IgD-negative memory B cell (primary cell): ENCODE results near the gene PSME1. TPM values are rescaled to one million over a fixed set of nuclear protein-coding genes. Genes with fewer than 3 reads are reported as not detected.
"Not testable (repeated sequence)": the region's sequence is repeated elsewhere in the genome, so short reads cannot be mapped to it uniquely, and the experiment has no call there.

Experiments
- H3K27ac Mint-ChIP-seq, 3 donors: one replicate each; pipeline ENCODE4 v1.8.0; 2020 to 2022; ENCODE audit warnings: mild to moderate bottlenecking in 3 of 3, mixed read lengths in 3 of 3, moderate library complexity in 1 of 3
- H3K27me3 Mint-ChIP-seq: one replicate; pipeline ENCODE4 v1.8.0; 2021; ENCODE audit warnings: mixed read lengths
- H3K36me3 Mint-ChIP-seq: one replicate; pipeline ENCODE4 v1.8.0; 2020; ENCODE audit warnings: mild to moderate bottlenecking, mixed read lengths
- H3K4me1 Mint-ChIP-seq, 3 donors: one replicate each; pipeline ENCODE4 v1.8.0; 2020 to 2022; ENCODE audit warnings: mixed read lengths in 3 of 3, mild to moderate bottlenecking in 1 of 3
- H3K4me3 Mint-ChIP-seq, 4 donors: one replicate each; pipeline ENCODE4 v1.8.0; 2020 to 2022; ENCODE audit warnings: mild to moderate bottlenecking in 4 of 4, mixed read lengths in 4 of 4, moderate library complexity in 3 of 4
- H3K9me3 Mint-ChIP-seq, 3 donors: one replicate each; pipeline ENCODE4 v1.8.0; 2020 to 2021; ENCODE audit warnings: mixed read lengths in 3 of 3, mild to moderate bottlenecking in 1 of 3
- polyA plus RNA-seq: library from polyadenylated mRNA; unstranded; fragments of 300-500 nt; fragmentation: Illumina TruSeq; gene quantifications from one replicate; pipeline ENCODE4 v1.2.3, GENCODE V29; 2021

The PSME1 gene
- polyA plus RNA-seq, 1 donor from 2014 or later: 804 TPM

- H3K36me3 Mint-ChIP-seq: peaks cover 2% of the 10 kb centered on the region
- peaks cover 10 to 17% (median 11%) of the 10 kb centered on the region in 3 donors for H3K4me1 Mint-ChIP-seq
- H3K4me3 Mint-ChIP-seq: peak overlapping the region in 1 of 4 donors; percentile 24
- H3K27me3 Mint-ChIP-seq: no peaks in the 10 kb centered on the region
- H3K27ac Mint-ChIP-seq: no peak overlapping the region
- no peaks in the 10 kb centered on the region for H3K9me3 Mint-ChIP-seq
Measured at GRCh38 chr14:24098927-24099813, 36.8 kb upstream of the PSME1 start.

- H3K4me3 Mint-ChIP-seq: peak overlapping the region in 1 of 4 donors; percentile 24
- peaks cover 9 to 10% (median 10%) of the 10 kb centered on the region in 3 donors for H3K4me1 Mint-ChIP-seq
- H3K36me3 Mint-ChIP-seq: peaks cover 5% of the 10 kb centered on the region
- H3K9me3 Mint-ChIP-seq: no peaks in the 10 kb centered on the region
- no peaks in the 10 kb centered on the region for H3K27me3 Mint-ChIP-seq
- peak overlapping the region in 1 of 3 donors; percentile 35 for H3K27ac Mint-ChIP-seq
Measured at GRCh38 chr14:24100197-24100981, 35.6 kb upstream of the PSME1 start.

GRCh38 chr14:24100982-24101494 lies 35.0 kb upstream of the PSME1 start:
- H3K4me3 Mint-ChIP-seq: no peak overlapping the region
- H3K27me3 Mint-ChIP-seq: no peaks in the 10 kb centered on the region
- peaks cover 4 to 6% (median 5%) of the 10 kb centered on the region in 3 donors for H3K4me1 Mint-ChIP-seq
- H3K27ac Mint-ChIP-seq: peak overlapping the region in 2 of 3 donors; percentile 35 to 50
- peaks cover 3% of the 10 kb centered on the region for H3K36me3 Mint-ChIP-seq
- H3K9me3 Mint-ChIP-seq: no peaks in the 10 kb centered on the region

GRCh38 chr14:24102357-24103048 lies 33.5 kb upstream of the PSME1 start:
- Mint-ChIP-seq H3K4me1 (peaks cover 0 to 2% (median 0%) of the 10 kb centered on the region in 3 donors), H3K27ac (no peak overlapping the region), H3K9me3 (no peaks in the 10 kb centered on the region), H3K27me3 (no peaks in the 10 kb centered on the region), H3K4me3 (no peak overlapping the region), H3K36me3 (peaks cover 3% of the 10 kb centered on the region)

GRCh38 chr14:24103451-24103850 lies 32.5 kb upstream of the PSME1 start:
- H3K27me3 Mint-ChIP-seq: no peaks in the 10 kb centered on the region
- H3K9me3 Mint-ChIP-seq: no peaks in the 10 kb centered on the region
- H3K4me1 Mint-ChIP-seq: peaks cover 0 to 4% (median 0%) of the 10 kb centered on the region in 3 donors
- peak overlapping the region in 1 of 3 donors; percentile 50 for H3K27ac Mint-ChIP-seq
- no peak overlapping the region for H3K4me3 Mint-ChIP-seq
- peaks cover 3% of the 10 kb centered on the region for H3K36me3 Mint-ChIP-seq

GRCh38 chr14:24105609-24106239 lies 30.3 kb upstream of the PSME1 start:
- H3K36me3 Mint-ChIP-seq, H3K27me3 Mint-ChIP-seq, H3K27ac Mint-ChIP-seq, H3K9me3 Mint-ChIP-seq: not testable (repeated sequence)
- peaks cover 6 to 11% (median 7%) of the 10 kb centered on the region in 3 donors for H3K4me1 Mint-ChIP-seq
- H3K4me3 Mint-ChIP-seq: peak overlapping the region in 1 of 4 donors; percentile 45

GRCh38 chr14:24106672-24107271 lies 29.2 kb upstream of the PSME1 start:
- Mint-ChIP-seq H3K27me3 (no peaks in the 10 kb centered on the region), H3K36me3 (peaks cover 3% of the 10 kb centered on the region), H3K9me3 (no peaks in the 10 kb centered on the region), H3K27ac (no peak overlapping the region), H3K4me1 (peaks cover 6 to 11% (median 7%) of the 10 kb centered on the region in 3 donors), H3K4me3 (no peak overlapping the region)

GRCh38 chr14:24108336-24108874 lies 27.6 kb upstream of the PSME1 start:
- H3K36me3 Mint-ChIP-seq: peaks cover 3% of the 10 kb centered on the region
- no peaks in the 10 kb centered on the region for H3K9me3 Mint-ChIP-seq
- peaks cover 6 to 11% (median 7%) of the 10 kb centered on the region in 3 donors for H3K4me1 Mint-ChIP-seq
- H3K27ac Mint-ChIP-seq: peak overlapping the region in 2 of 3 donors; percentile 27 to 93
- H3K27me3 Mint-ChIP-seq: no peaks in the 10 kb centered on the region
- H3K4me3 Mint-ChIP-seq: peak overlapping the region in 1 of 4 donors; percentile 55

GRCh38 chr14:24110060-24110459 lies 25.9 kb upstream of the PSME1 start:
- H3K4me1 Mint-ChIP-seq: peaks cover 7 to 14% (median 7%) of the 10 kb centered on the region in 3 donors
- no peaks in the 10 kb centered on the region for H3K9me3 Mint-ChIP-seq
- H3K27me3 Mint-ChIP-seq: no peaks in the 10 kb centered on the region

GRCh38 chr14:24110523-24110922 lies 25.5 kb upstream of the PSME1 start:
- no peaks in the 10 kb centered on the region for H3K27me3 Mint-ChIP-seq
- peak overlapping the region in 1 of 3 donors; percentile 15 for H3K27ac Mint-ChIP-seq

More at GRCh38 chr14:24110060-24110459, 25.9 kb upstream of the PSME1 start:
- H3K27ac Mint-ChIP-seq: peak overlapping the region in 1 of 3 donors; percentile 15
- H3K4me3 Mint-ChIP-seq: no peak overlapping the region
- H3K36me3 Mint-ChIP-seq: no peaks in the 10 kb centered on the region

GRCh38 chr14:24113379-24113800 lies 22.6 kb upstream of the PSME1 start:
- peak overlapping the region; percentile 95 to 100 (median 98) for H3K4me3 Mint-ChIP-seq
- no peaks in the 10 kb centered on the region for H3K27me3 Mint-ChIP-seq
- H3K36me3 Mint-ChIP-seq: no peaks in the 10 kb centered on the region
- H3K27ac Mint-ChIP-seq: peak overlapping the region; percentile 98 to 100 (median 100)
- peaks cover 22 to 25% (median 23%) of the 10 kb centered on the region in 3 donors for H3K4me1 Mint-ChIP-seq
- H3K9me3 Mint-ChIP-seq: no peaks in the 10 kb centered on the region

More at GRCh38 chr14:24110523-24110922, 25.5 kb upstream of the PSME1 start:
- Mint-ChIP-seq H3K4me1 (peaks cover 10 to 18% (median 12%) of the 10 kb centered on the region in 3 donors), H3K4me3 (peak overlapping the region in 1 of 4 donors; percentile 57), H3K36me3 (no peaks in the 10 kb centered on the region), H3K9me3 (no peaks in the 10 kb centered on the region)

GRCh38 chr14:24113801-24114531 lies 22.0 kb upstream of the PSME1 start:
- peak overlapping the region; percentile 95 to 100 (median 98) for H3K4me3 Mint-ChIP-seq
- peaks cover 2% of the 10 kb centered on the region for H3K36me3 Mint-ChIP-seq
- peaks cover 18 to 23% (median 22%) of the 10 kb centered on the region in 3 donors for H3K4me1 Mint-ChIP-seq
- no peaks in the 10 kb centered on the region for H3K9me3 Mint-ChIP-seq
- no peaks in the 10 kb centered on the region for H3K27me3 Mint-ChIP-seq
- H3K27ac Mint-ChIP-seq: peak overlapping the region; percentile 98 to 100 (median 100)
